Stimulated activated CD4-positive, alpha-beta T cell treated with anti-CD3 and anti-CD28 coated beads, Interleukin-12 subunit alpha, Interleukin-12 subunit beta, amount 100 ng/mL, for 48 hours (primary cell): ENCODE results near the gene ADAMTS10.
A peak's percentile ranks its signal among the peaks of the same experiment; 100 is the strongest.
"Not testable (repeated sequence)": the region's sequence is repeated elsewhere in the genome, so short reads cannot be mapped to it uniquely, and the experiment has no call there.

Experiments used
- DNase-seq, 3 donors: peaks; one replicate each; pipeline ENCODE4 v3.0.0-alpha.2; 2020; ENCODE audit warnings: low read depth in 2 of 3, low spot score in 1 of 3

Gene ADAMTS10

GRCh38 chr19:8629184-8629583 lies 18.7 kb upstream of the ADAMTS10 start:
- DNase-seq = no peak

GRCh38 chr19:8626842-8627241 lies 16.3 kb upstream of the ADAMTS10 start:
- DNase-seq = no peak

DNA sequence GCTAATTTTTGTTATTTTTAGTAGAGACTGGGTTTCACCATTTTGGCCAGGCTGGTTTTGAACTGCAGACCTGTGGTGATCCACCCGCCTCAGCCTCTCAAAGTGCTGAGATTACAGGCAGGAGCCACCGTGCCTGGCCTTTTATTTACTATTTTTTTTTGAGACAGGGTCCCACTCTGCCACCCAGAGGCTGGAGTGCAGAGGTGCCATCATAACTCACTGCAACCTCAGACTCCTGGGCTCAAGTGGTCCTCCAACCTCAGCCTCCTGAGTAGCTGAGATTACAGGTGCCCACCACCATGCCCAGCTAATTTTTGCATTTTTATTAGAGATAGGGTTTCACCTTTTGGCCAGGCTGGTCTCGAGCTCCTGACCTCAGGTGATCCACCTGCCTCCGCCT lies 12.4 kb upstream of the ADAMTS10 start:
- not testable (repeated sequence) for DNase-seq

- DNase-seq = no peak
Measured at GRCh38 chr19:8618751-8619150, 8.2 kb upstream of the ADAMTS10 start.

DNA sequence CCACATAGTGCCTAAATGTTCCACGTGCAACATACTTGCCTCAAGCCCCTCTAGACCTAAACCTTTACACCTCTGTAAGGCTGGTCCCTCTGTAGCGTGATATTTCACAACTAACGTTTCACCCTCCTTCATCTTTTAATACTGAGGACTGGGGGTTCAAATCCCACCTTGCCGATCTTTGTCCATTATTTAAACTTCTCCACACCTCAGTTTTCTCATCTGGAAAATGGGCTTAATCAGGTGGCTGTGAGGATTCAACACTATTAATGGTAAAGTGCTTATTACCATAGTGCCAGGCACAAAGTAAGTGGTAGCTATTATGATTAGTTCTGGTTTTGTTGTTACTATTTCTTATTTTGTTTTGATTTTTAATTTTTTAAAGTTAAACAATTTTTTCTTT lies 7.5 kb upstream of the ADAMTS10 start:
- no peak for DNase-seq

DNA sequence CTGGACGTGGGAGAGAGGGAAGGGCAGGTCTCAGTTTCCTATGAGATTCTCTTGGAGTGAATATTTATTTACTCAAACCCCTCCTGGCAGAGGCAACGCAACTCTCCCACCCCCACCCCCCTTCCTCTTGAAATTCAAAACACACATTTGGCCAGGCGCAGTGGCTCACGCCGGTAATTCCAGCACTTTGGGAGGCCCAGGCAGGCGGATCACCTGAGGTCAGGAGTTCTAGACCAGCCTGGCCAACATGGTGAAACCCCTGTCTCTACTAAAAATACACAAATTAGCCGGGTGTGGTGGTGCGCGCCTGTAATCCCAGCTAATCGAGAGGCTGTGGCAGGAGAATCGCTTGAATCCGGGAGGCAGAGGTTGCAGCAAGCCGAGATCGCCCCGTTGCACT lies 6.8 kb upstream of the ADAMTS10 start:
- not testable (repeated sequence) for DNase-seq

DNA sequence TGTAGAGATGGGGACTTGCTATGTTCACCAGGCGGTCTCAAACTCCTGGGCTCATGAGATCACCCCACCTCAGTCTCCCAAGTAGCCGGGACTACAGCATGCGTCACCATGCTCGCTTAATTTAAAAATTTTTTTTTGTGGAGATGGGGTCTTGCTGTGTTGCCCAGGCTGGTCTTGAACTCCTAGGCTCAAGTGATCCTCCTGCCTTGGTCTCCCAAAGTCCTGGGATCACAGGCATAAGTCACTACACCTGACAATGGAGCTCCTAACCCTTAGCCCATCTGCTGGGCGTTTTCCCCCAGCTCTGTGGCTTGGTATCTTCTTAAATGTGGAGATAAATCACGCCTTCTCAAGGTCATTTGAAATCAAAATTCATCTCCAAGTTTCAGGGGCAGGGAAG lies 6.3 kb upstream of the ADAMTS10 start:
- DNase-seq = no peak

DNA sequence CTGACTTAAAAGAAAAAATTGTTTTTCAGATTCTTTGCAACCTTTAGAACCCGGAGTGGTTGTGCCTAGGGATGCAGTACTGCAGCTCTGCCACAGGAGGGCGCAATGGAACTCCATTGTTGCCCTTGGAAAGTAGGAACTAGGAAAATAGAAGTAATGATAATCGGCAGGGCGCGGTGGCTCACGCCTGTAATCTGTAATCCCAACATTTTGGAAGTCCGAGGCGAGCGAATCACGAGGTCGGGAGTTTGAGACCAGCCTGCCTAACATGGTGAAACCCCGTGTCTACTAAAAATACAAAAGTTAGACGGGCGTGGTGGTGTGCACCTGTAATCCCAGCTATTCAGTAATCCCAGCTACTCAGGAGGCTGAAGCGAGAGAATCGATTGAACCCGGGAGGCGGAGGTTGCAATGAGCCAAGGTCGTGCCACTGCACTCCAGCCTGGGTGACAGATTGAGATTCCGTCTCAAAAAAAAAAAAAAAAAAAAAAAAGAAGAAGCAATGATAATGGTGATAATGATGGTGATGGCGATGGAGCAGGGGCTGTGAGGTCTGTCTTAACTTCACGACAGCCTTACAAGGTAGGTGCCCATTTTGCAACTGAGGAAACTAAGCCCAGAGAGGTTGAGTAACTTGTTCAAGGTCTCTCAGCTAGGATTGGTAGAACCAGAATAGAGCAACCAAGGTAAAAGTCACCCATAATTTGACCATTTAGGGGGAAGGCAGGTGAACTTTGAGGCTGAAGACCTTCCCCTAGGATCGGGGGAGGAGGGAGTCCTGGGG lies 5.5 kb upstream of the ADAMTS10 start:
- DNase-seq = peak; percentile 42 to 67 (median 50)

DNA sequence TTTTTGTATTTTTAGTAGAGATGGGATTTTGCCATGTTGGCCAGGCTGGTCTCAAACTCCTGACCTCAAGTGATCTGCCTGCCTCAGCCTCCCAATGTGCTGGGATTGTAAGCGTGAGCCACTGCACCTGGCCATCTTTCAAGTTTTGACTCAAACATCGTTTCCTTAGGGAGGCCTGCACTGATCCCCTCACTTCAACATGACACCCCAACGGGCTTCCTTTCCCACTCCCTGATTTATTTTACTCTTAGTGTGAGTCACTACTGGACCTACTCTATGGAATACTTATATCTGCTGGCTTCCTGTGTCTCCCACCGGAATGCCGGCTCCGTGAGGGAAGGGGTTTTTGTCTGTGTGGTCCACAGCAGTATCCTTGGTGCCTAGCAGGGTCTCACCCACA lies 4.5 kb upstream of the ADAMTS10 start:
- DNase-seq = no peak

- no peak for DNase-seq
Measured at GRCh38 chr19:8614455-8614854, 3.9 kb upstream of the ADAMTS10 start.

GRCh38 chr19:8612807-8613171 lies 2.3 kb upstream of the ADAMTS10 start:
- DNase-seq = no peak

DNA sequence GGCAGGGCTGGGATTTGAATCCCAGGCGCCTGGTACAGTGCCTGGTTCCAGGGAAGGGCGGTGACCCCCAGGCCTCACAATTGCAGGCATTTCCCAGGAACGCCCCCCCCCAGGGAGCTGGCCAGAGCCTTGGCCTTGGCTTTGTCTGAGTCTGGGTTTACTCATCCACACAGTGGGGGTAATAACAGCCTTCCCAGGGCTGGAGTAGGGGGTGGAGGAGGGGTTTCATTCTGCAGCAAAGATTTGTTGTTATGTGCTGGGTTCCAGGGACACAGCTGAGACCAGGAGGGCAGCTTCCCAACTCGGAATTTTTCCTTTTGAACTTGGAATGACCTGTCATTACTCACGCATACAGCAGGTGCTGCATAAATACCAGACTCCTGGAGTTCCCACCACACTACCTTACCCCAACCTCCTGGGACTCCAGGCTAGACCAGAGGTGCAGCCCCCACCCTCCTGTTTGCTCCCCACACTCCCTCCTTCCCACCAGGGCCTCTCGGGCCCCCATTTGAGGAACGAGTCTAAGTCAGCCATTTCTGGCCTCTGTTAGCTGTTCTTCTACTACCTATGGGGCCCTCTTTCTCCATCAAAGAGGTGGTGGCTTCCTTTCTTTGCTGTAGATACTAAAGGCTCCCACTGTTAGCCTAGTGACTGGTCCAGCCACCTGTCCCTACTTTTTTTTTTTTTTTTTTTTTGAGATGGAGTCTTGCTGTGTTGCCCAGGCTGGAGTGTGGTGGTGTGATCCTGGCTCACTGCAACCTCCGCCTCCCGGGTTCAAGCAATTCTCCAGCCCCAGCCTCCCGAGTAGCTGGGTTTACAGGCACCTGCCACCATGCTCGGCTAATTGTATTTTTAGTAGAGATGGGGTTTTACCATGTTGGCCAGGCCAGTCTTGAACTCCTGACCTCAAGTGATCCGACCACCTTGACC lies 1.6 kb upstream of the ADAMTS10 start:
- DNase-seq = no peak

GRCh38 chr19:8611391-8611876 lies 919 bp upstream of the ADAMTS10 start:
- DNase-seq = no peak

- DNase-seq = no peak
Measured at GRCh38 chr19:8610936-8611300, 403 bp upstream of the ADAMTS10 start.

- DNase-seq = peak in 1 of 3 donors; percentile 14
Measured at GRCh38 chr19:8609279-8610040, 1.1 kb downstream of the ADAMTS10 start.

DNA sequence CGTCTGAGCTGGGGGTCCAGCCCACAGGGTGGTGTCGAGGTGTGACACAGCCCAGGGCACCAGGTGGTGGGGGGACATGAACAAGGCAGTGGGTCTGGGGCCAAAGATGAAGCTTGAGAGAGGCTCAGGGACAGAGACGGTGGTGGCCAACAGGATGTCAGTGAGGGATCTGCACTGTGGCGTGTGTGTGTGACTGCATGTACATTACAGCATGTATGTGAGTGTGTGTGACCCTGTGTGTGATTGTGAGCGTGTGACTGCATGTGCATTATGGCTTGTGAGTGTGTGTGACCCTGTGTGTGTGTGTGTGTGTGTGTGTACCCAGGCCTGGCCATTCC lies 1.6 kb downstream of the ADAMTS10 start:
- DNase-seq = no peak

DNA sequence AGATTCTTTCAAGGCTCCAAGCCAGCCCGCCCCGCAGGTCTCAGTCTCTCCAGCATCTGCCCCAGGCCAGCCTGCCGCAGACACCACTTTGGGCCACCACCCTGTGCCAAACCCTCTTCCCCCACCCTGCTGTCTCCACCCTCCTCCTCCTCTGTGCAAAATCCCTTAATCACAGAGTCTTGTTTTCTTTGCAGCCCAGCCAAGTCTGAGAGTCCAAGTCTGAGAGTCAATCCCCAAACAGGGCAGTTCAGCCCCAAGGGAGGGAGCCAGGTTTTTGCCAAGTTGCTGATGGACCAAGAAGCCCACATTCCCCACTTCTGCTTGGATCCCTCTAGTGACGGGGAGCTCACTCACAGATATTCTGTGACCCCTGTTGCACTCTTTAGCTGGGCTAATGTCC lies 3.1 kb downstream of the ADAMTS10 start:
- DNase-seq = no peak

- no peak for DNase-seq
Measured at GRCh38 chr19:8605514-8605913, 5.0 kb downstream of the ADAMTS10 start.

DNA sequence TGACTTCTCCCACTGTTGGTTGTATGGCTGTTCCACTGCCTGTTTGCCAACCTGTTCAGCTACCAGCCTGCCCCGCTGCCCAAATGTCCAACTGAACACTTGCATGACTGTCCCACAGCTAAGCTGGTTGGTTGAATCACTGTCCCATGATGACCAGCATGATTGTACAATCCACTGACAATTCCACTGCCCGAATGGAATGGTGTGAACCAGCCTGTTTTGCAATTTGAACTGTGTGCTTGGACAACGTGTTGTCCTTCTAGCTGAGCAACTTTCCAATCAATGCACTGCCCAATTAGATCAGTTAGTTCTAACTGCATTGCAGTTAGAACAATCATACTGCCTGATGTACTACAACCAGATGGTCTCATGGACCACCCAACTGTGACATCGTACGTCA lies 8.7 kb downstream of the ADAMTS10 start:
- no peak for DNase-seq

DNA sequence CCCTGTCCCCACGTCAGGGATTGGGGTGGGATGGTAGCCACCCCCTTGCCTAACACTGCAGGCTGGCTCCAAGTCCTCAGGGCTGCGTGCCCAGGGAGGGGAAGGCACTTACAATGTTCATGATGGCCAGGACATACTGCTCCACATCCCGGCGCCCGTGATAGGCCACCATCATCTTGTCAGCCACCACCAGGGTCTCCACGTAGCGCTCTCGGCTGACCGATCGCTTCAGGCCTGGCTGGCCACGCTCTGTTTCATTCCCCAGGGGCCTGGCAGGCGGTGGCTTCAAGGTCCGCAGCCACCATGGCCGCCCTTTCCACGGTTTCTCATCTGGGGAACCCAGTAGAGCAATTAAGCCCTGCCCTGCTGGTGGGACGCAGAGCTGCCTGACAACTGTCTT lies 9.7 kb downstream of the ADAMTS10 start:
- no peak for DNase-seq

DNA sequence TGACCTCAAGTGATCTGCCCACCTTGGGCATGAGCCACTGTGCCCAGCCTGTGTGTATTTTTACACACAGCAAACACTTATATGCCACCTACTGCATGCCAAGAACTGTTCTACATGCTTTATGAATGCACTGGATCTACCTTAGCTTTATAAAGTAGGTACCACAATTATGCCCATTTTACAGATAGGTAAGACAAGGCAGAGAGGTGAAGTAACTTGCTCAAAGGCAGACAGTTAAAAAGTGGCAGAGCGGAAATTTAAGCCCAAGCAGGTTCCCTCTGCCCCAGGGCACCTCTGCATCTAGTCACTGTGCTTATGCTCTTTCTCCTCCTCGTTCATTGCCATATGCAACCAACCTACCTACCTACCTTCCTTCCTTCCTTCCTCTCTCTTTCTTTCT lies 10.5 kb downstream of the ADAMTS10 start:
- DNase-seq = no peak

GRCh38 chr19:8596168-8596567 lies 14.3 kb downstream of the ADAMTS10 start:
- DNase-seq = no peak
